DND-41 (cell line): ENCODE data around the gene CAPZA1.

ENCODE experiments used
- EZH2 ChIP-seq: IDR thresholded peaks from 3 replicates; pipeline ENCODE4 v1.6.1; 2012; ENCODE audit warnings: borderline replicate concordance, low read depth, mild to moderate bottlenecking, moderate library complexity, low read length, inconsistent platforms; ENCODE audit not compliant: severe bottlenecking
- TF ChIP-seq, protein P1 (sequence below): IDR thresholded peaks from 2 replicates; pipeline ENCODE4 v1.5.1; 2012; ENCODE audit warnings: borderline replicate concordance, low read length, moderate library complexity, mild to moderate bottlenecking; ENCODE audit not compliant: poor library complexity, severe bottlenecking; ENCODE audit errors: extremely low read depth

DNA sequence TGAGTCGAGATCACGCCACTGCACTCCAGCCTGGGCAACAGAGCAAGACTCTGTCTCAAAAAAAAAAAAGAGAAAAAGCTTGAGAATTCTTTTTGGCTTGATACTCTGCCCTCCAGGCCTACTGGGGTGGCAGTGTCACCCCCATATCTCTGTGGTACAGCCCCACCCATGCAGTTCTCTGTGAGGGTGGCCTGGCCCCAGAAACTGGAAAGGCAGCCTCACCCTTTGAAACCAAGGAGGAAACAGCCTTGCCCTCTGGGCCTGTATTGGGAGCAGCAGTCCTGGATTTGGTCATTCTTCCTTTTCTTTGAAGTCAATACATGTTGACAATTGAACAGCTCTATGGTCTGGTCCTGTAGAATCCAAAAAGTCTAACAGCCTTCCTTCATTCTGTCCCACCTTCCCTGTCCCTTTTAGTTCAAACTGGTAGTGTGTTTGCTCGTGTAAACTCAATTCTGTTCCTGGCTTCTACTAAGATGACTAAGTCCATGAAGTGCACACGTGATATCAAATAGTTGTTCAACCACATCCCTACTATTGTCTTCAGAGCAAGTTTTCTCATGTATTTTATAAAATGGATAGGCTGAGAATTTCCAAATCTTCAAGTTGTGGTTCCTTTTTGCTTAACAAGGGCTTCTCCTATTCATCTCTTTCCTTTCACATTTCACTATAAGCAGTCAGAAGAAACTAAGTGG, 13.9 kb upstream of the CAPZA1 start:
- TF ChIP-seq EZH2, result no peak
- TF ChIP-seq, protein P1, sequence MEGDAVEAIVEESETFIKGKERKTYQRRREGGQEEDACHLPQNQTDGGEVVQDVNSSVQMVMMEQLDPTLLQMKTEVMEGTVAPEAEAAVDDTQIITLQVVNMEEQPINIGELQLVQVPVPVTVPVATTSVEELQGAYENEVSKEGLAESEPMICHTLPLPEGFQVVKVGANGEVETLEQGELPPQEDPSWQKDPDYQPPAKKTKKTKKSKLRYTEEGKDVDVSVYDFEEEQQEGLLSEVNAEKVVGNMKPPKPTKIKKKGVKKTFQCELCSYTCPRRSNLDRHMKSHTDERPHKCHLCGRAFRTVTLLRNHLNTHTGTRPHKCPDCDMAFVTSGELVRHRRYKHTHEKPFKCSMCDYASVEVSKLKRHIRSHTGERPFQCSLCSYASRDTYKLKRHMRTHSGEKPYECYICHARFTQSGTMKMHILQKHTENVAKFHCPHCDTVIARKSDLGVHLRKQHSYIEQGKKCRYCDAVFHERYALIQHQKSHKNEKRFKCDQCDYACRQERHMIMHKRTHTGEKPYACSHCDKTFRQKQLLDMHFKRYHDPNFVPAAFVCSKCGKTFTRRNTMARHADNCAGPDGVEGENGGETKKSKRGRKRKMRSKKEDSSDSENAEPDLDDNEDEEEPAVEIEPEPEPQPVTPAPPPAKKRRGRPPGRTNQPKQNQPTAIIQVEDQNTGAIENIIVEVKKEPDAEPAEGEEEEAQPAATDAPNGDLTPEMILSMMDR, result no peak
